Esophagus squamous epithelium (tissue), 5 donors: ENCODE data around the gene LMF1. TPM values are rescaled to one million over a fixed set of nuclear protein-coding genes. Genes with fewer than 3 reads are reported as not detected.

Experiments
- DNase-seq: peaks from one replicate; lab custom pipeline; 2025; lab: John Stamatoyannopoulos, UW
- H3K27ac ChIP-seq, 4 donors: fragments of 200-600 bp; sonication (generic); one replicate each; pipeline ENCODE4 v1.5.1; 2016 to 2019; ENCODE audit warnings: mild to moderate bottlenecking in 1 of 4
- H3K27me3 ChIP-seq, 4 donors: fragments of 200-600 bp; sonication (generic); 1 replicate in 3 of 4; 2 replicates in 1 of 4; pipeline versions ENCODE4 v1.5.1 to v1.6.0; 2017 to 2021; ENCODE audit warnings: antibody characterized with exemption in 1 of 4
- H3K36me3 ChIP-seq, 3 donors: fragments of 200-600 bp; sonication (generic); one replicate each; pipeline ENCODE4 v1.5.1; 2016 to 2019
- H3K4me1 ChIP-seq, 3 donors: fragments of 200-600 bp; sonication (generic); one replicate each; pipeline ENCODE4 v1.5.1; 2017 to 2019
- H3K4me3 ChIP-seq, 4 donors: fragments of 200-600 bp; sonication (generic); 1 replicate in 3 of 4; 2 replicates in 1 of 4; pipeline ENCODE4 v1.5.1; 2016 to 2019; ENCODE audit warnings: mild to moderate bottlenecking in 2 of 4, moderate library complexity in 1 of 4
- H3K9me3 ChIP-seq, 3 donors: fragments of 200-600 bp; sonication (generic); one replicate each; pipeline ENCODE4 v1.5.1; 2016 to 2019
- CTCF ChIP-seq, 6 experiments: fragments of 450-650 bp in 4 of 6; fragments of 200-600 bp in 2 of 6; sonication (generic) in 2 of 6; IDR thresholded peaks; one replicate each; pipeline ENCODE4 v1.5.1; 2016 to 2019; ENCODE audit warnings: antibody characterized with exemption in 6 of 6, mild to moderate bottlenecking in 4 of 6, moderate library complexity in 4 of 6
- POLR2A ChIP-seq, 4 donors: fragments of 450-650 bp; IDR thresholded peaks; one replicate each; pipeline ENCODE4 v1.6.1; 2017; ENCODE audit warnings: antibody characterized with exemption in 4 of 4, mild to moderate bottlenecking in 4 of 4, moderate library complexity in 3 of 4
- WGBS, 2 donors: methylation state at CpG; one replicate each; pipeline ENCODE4 v1.1.5; 2018; 5-methylcytosine and 5-hydroxymethylcytosine counted together
- intact Hi-C: fragments of 100-400 bp; cut with DNase I; formaldehyde crosslinking; loops from one replicate; pipeline ENCODE4 v1.15.0; 2022
- total RNA-seq, 4 donors: library from RNA; depleted of rRNA; stranded (reverse); fragments of >200 nt; gene quantifications; one replicate each; pipeline ENCODE4 v1.1.0, GENCODE V29; 2016
- donor health status: DM: yes; HTN: yes; CAD: no.

The LMF1 gene
- total RNA-seq, 4 donors from 2014 or later: 13.3 to 34.4 (median 23.8) TPM

- no peaks in the 10 kb centered on the region for H3K4me1 ChIP-seq
- H3K27ac ChIP-seq: no peak overlapping the region
- H3K36me3 ChIP-seq: peaks cover 0 to 61% (median 4%) of the 10 kb centered on the region in 3 donors
- no peak overlapping the region for H3K4me3 ChIP-seq
- DNase-seq: no peak
- WGBS, 2 donors: 89 to 97% methylated on average over 7 to 9 of the region's 15 CpGs
- peaks cover 0 to 13% (median 0%) of the 10 kb centered on the region in 3 donors for H3K9me3 ChIP-seq
- intact Hi-C loops: no loop called here
- no peak for TF ChIP-seq POLR2A (IDR thresholded peaks at IDR 0.05)
- TF ChIP-seq CTCF (IDR thresholded peaks at IDR 0.05): no peak
- H3K27me3 ChIP-seq: no peaks in the 10 kb centered on the region
Observed at GRCh38 chr16:907361-907760, 63.4 kb downstream of the LMF1 start.

GRCh38 chr16:906296-906695 is 64.5 kb downstream of the LMF1 start:
- Histone ChIP-seq H3K27me3 (no peaks in the 10 kb centered on the region), H3K9me3 (peaks cover 0 to 13% (median 0%) of the 10 kb centered on the region in 3 donors), H3K4me1 (no peaks in the 10 kb centered on the region), H3K36me3 (peaks cover 0 to 61% (median 4%) of the 10 kb centered on the region in 3 donors), H3K4me3 (no peak overlapping the region), H3K27ac (no peak overlapping the region)
- intact Hi-C loops: no loop called here
- WGBS, 2 donors: 97 to 98% methylated on average over 12 of the region's 12 CpGs
- DNase-seq: no peak
- TF ChIP-seq CTCF (IDR thresholded peaks at IDR 0.05): no peak
- no peak for TF ChIP-seq POLR2A (IDR thresholded peaks at IDR 0.05)

- TF ChIP-seq POLR2A (IDR thresholded peaks at IDR 0.05): no peak
- TF ChIP-seq CTCF (IDR thresholded peaks at IDR 0.05): no peak
Observed at GRCh38 chr16:901715-902601, 68.8 kb downstream of the LMF1 start.

GRCh38 chr16:901149-901548 is 69.6 kb downstream of the LMF1 start:
- 78 to 91% methylated on average over 3 to 11 of the region's 11 CpGs for WGBS, 2 donors
- H3K4me1 ChIP-seq: no peaks in the 10 kb centered on the region
- no peaks in the 10 kb centered on the region for H3K9me3 ChIP-seq
- no peak for DNase-seq
- intact Hi-C loops: no loop called here
- no peak overlapping the region for H3K27ac ChIP-seq
- H3K4me3 ChIP-seq: no peak overlapping the region
- TF ChIP-seq CTCF (IDR thresholded peaks at IDR 0.05) (no peak), POLR2A (IDR thresholded peaks at IDR 0.05) (no peak)
- H3K27me3 ChIP-seq: no peaks in the 10 kb centered on the region
- peaks cover 0 to 30% (median 0%) of the 10 kb centered on the region in 3 donors for H3K36me3 ChIP-seq

More at GRCh38 chr16:901715-902601, 68.8 kb downstream of the LMF1 start:
- intact Hi-C loops: no loop called here
- 93% methylated on average over 3 to 8 of the region's 32 CpGs for WGBS, 2 donors
- Histone ChIP-seq H3K27ac (no peak overlapping the region), H3K36me3 (peaks cover 0 to 38% (median 0%) of the 10 kb centered on the region in 3 donors), H3K4me1 (no peaks in the 10 kb centered on the region), H3K27me3 (no peaks in the 10 kb centered on the region), H3K4me3 (no peak overlapping the region), H3K9me3 (peaks cover 0 to 8% (median 0%) of the 10 kb centered on the region in 3 donors)
- DNase-seq: no peak

- DNase-seq: no peak
- no peak for TF ChIP-seq CTCF (IDR thresholded peaks at IDR 0.05)
- TF ChIP-seq POLR2A (IDR thresholded peaks at IDR 0.05): no peak
- no peaks in the 10 kb centered on the region for H3K9me3 ChIP-seq
- no peak overlapping the region for H3K27ac ChIP-seq
- H3K27me3 ChIP-seq: no peaks in the 10 kb centered on the region
- H3K36me3 ChIP-seq: peaks cover 0 to 22% (median 0%) of the 10 kb centered on the region in 3 donors
- no peaks in the 10 kb centered on the region for H3K4me1 ChIP-seq
- H3K4me3 ChIP-seq: no peak overlapping the region
- intact Hi-C loops: no loop called here
- 89 to 96% methylated on average over 6 to 7 of the region's 7 CpGs for WGBS, 2 donors
Observed at GRCh38 chr16:900211-900610, 70.6 kb downstream of the LMF1 start.
